SK-N-SH (cell line): ENCODE data around the gene AFAP1. TPM values are rescaled to one million over a fixed set of nuclear protein-coding genes. Genes with fewer than 3 reads are reported as not detected.
A peak's percentile ranks its signal among the peaks of the same experiment; 100 is the strongest.

ENCODE experiments used
- CTCF ChIA-PET: fragments of 300-600, 350-600 bp; formaldehyde crosslinking; extraction: SDS; loops from one replicate; lab custom pipeline; 2021; lab: Yijun Ruan, JAX
- POLR2A ChIA-PET: fragments of 350-600 bp; sonication (Branson Sonifier 250); formaldehyde crosslinking; extraction: SDS; loops from one replicate; lab custom pipeline; 2020; ENCODE audit warnings: antibody characterized with exemption, inconsistent platforms; lab: Yijun Ruan, JAX
- DNase-seq: peaks from one replicate; pipeline ENCODE4 v3.0.0; 2012
- H2AFZ ChIP-seq: fragments of 200-600 bp; sonication (generic); 2 replicates; pipeline ENCODE4 v1.8.1; 2016; ENCODE audit warnings: antibody characterized with exemption, mild to moderate bottlenecking, low read depth
- H3F3A ChIP-seq: fragments of 200-600 bp; sonication (generic); replicated peaks from 2 replicates; pipeline ENCODE3; 2016; ENCODE audit warnings: antibody characterized with exemption, mild to moderate bottlenecking; ENCODE audit not compliant: insufficient read depth
- H3K27ac ChIP-seq, 2 experiments: fragments of 200-500 bp in 1 of 2; fragments of 200-600 bp in 1 of 2; sonication (Bioruptor generic) in 1 of 2; sonication (generic), shearing (Covaris generic) in 1 of 2; 2 replicates each; pipeline versions ENCODE4 v1.5.1 to v1.6.1; 2014 to 2016; ENCODE audit warnings: low read depth in 2 of 2, inconsistent platforms in 1 of 2, low read length in 1 of 2, mild to moderate bottlenecking in 1 of 2, mixed read lengths in 1 of 2
- H3K27me3 ChIP-seq: fragments of 200-600 bp; sonication (generic), shearing (Covaris generic); 2 replicates; pipeline ENCODE4 v1.6.1; 2016; ENCODE audit warnings: mixed run types; ENCODE audit not compliant: insufficient read depth
- H3K36me3 ChIP-seq, 2 experiments: fragments of 200-500 bp in 1 of 2; fragments of 200-600 bp in 1 of 2; sonication (Bioruptor generic) in 1 of 2; sonication (generic) in 1 of 2; replicated peaks in 1 of 2; 2 replicates each; pipeline versions ENCODE3 to v1.5.1; 2014 to 2016; ENCODE audit warnings: low read length in 1 of 2, mild to moderate bottlenecking in 1 of 2; ENCODE audit not compliant: insufficient read depth in 2 of 2, control insufficient read depth in 1 of 2
- H3K4me1 ChIP-seq, 2 experiments: fragments of 200-500 bp in 1 of 2; fragments of 200-600 bp in 1 of 2; sonication (Bioruptor generic) in 1 of 2; sonication (generic), shearing (Covaris generic) in 1 of 2; 2 replicates each; pipeline versions ENCODE4 v1.5.1 to v1.6.1; 2014 to 2016; ENCODE audit warnings: low read depth in 1 of 2, low read length in 1 of 2, mixed run types in 1 of 2; ENCODE audit not compliant: insufficient read depth in 2 of 2, control insufficient read depth in 1 of 2
- H3K4me2 ChIP-seq: fragments of 200-600 bp; sonication (generic), shearing (Covaris generic); 2 replicates; pipeline ENCODE4 v1.6.1; 2017; ENCODE audit warnings: mixed run types
- H3K4me3 ChIP-seq, 2 experiments: fragments of 200-500 bp in 1 of 2; fragments of 200-600 bp in 1 of 2; sonication (Bioruptor generic) in 1 of 2; sonication (generic), shearing (Covaris generic) in 1 of 2; 2 replicates each; pipeline versions ENCODE4 v1.5.1 to v1.8.1; 2014 to 2016; ENCODE audit warnings: low read depth in 2 of 2, inconsistent platforms in 1 of 2, low read length in 1 of 2, mild to moderate bottlenecking in 1 of 2, mixed read lengths in 1 of 2, moderate library complexity in 1 of 2
- H3K79me2 ChIP-seq: fragments of 200-600 bp; sonication (generic); 2 replicates; pipeline ENCODE4 v1.8.1; 2017; ENCODE audit warnings: mild to moderate bottlenecking; ENCODE audit not compliant: insufficient read depth
- H3K9ac ChIP-seq: fragments of 200-600 bp; sonication (generic); 2 replicates; pipeline ENCODE4 v1.6.1; 2017; ENCODE audit warnings: mixed run types
- H3K9me2 ChIP-seq: fragments of 200-600 bp; sonication (generic); 2 replicates; pipeline ENCODE4 v1.6.1; 2017; ENCODE audit warnings: mixed run types
- H3K9me3 ChIP-seq: fragments of 200-600 bp; sonication (generic); 2 replicates; pipeline ENCODE4 v1.6.1; 2017; ENCODE audit warnings: mixed run types, mild to moderate bottlenecking, moderate library complexity
- H4K20me1 ChIP-seq: fragments of 200-600 bp; sonication (generic); 2 replicates; pipeline ENCODE4 v1.6.1; 2017; ENCODE audit warnings: mild to moderate bottlenecking, mixed run types; ENCODE audit not compliant: insufficient read depth
- CHD2 ChIP-seq: fragments of 150-350 bp; IDR thresholded peaks from 2 replicates; pipeline ENCODE4 v1.6.1; 2018; ENCODE audit warnings: low read length; ENCODE audit not compliant: partially characterized antibody
- CTCF ChIP-seq: fragments of 200-600 bp; sonication (generic); IDR thresholded peaks from 2 replicates; pipeline ENCODE4 v1.6.1; 2017; ENCODE audit warnings: antibody characterized with exemption, mild to moderate bottlenecking, moderate library complexity
- ELF1 ChIP-seq: IDR thresholded peaks from 2 replicates; pipeline ENCODE4 v1.4.0; 2012
- EP300 ChIP-seq, 2 experiments: IDR thresholded peaks; 2 replicates each; pipeline versions ENCODE4 v1.4.0 to v1.6.1; 2012; ENCODE audit warnings: borderline replicate concordance in 1 of 2, low read depth in 1 of 2, low read length in 1 of 2
- FOSL2 ChIP-seq: IDR thresholded peaks from 2 replicates; pipeline ENCODE4 v1.4.0; 2012; ENCODE audit warnings: low read depth, mild to moderate bottlenecking, moderate library complexity, borderline replicate concordance
- FOXM1 ChIP-seq: IDR thresholded peaks from 2 replicates; pipeline ENCODE4 v1.4.0; 2012; ENCODE audit warnings: low read depth, mild to moderate bottlenecking
- GABPA ChIP-seq: IDR thresholded peaks from 2 replicates; pipeline ENCODE4 v1.4.0; 2012; ENCODE audit warnings: low read depth, mild to moderate bottlenecking
- IRF3 ChIP-seq: fragments of 150-350 bp; IDR thresholded peaks from 2 replicates; pipeline ENCODE4 v1.6.1; 2016; ENCODE audit warnings: mild to moderate bottlenecking, low read depth, low read length
- MAX ChIP-seq: IDR thresholded peaks from 2 replicates; pipeline ENCODE4 v1.4.0; 2012; ENCODE audit warnings: low read depth
- MXI1 ChIP-seq: IDR thresholded peaks from 2 replicates; pipeline ENCODE4 v1.6.1; 2012; ENCODE audit warnings: mild to moderate bottlenecking, low read depth, low read length, improper control_type of control experiment
- POLR2AphosphoS5 ChIP-seq: IDR thresholded peaks from 2 replicates; pipeline ENCODE4 v1.6.1; 2012; ENCODE audit warnings: low read depth, low read length
- RAD21 ChIP-seq: IDR thresholded peaks from 2 replicates; pipeline ENCODE4 v1.6.1; 2012; ENCODE audit warnings: mild to moderate bottlenecking, low read length
- REST ChIP-seq: IDR thresholded peaks from 2 replicates; pipeline ENCODE4 v1.6.1; 2012; ENCODE audit warnings: mild to moderate bottlenecking, low read depth, low read length, moderate library complexity
- RFX5 ChIP-seq: IDR thresholded peaks from 2 replicates; pipeline ENCODE4 v1.6.1; 2012; ENCODE audit warnings: mild to moderate bottlenecking, improper control_type of control experiment, low read length
- SMC3 ChIP-seq: IDR thresholded peaks from 2 replicates; pipeline ENCODE4 v1.6.1; 2012; ENCODE audit warnings: low read depth, low read length, improper control_type of control experiment
- TAF1 ChIP-seq: IDR thresholded peaks from 2 replicates; pipeline ENCODE4 v1.6.1; 2012; ENCODE audit warnings: low read depth, mild to moderate bottlenecking, low read length, moderate library complexity, borderline replicate concordance
- TCF12 ChIP-seq: IDR thresholded peaks from 2 replicates; pipeline ENCODE4 v1.4.0; 2012
- WGBS: methylation state at CpG from one replicate; pipeline ENCODE4 v1.1.6; 2017; ENCODE audit warnings: low lambda C conversion rate; 5-methylcytosine and 5-hydroxymethylcytosine counted together
- polyA plus RNA-seq, 3 experiments: library from polyadenylated mRNA; depleted of rRNA; stranded (reverse); fragments of >200 nt; gene quantifications; 2 replicates each; pipeline ENCODE4 v1.2.3, GENCODE V29; 2012
- TF ChIP-seq, protein P1 (sequence below): IDR thresholded peaks from 2 replicates; pipeline ENCODE4 v1.4.0; 2012; ENCODE audit warnings: low read depth, borderline replicate concordance

Gene AFAP1
- polyA plus RNA-seq, 1 of the 3 experiments (the other 2 are of a cell fraction): 67.9 TPM

DNA sequence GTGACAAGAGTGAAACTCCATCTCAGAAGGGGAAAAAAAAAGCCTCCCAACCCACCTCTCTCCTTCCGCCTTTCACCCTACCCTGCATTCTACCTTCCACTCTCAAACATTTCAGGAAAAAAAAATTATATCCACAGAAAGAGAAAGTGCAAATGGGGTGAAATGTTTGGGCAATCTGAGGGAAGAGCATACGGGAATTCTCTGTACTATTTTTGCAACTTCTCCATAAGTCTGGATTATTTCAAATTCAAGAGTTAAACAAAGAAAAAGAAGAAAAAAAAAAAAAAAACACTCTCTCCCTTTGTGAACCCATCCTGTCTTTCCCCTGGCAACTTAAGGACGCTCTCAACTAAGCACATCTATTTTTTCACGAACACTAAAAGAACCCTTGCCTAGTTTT is 41.3 kb downstream of the AFAP1 start (continued):
- no peak for TF ChIP-seq REST
- TF ChIP-seq SMC3: no peak
- no peak for TF ChIP-seq GABPA
- no peak for TF ChIP-seq ELF1
- no peak for TF ChIP-seq CHD2
- TF ChIP-seq TAF1: no peak
- TF ChIP-seq RFX5: no peak

- ChIA-PET CTCF (interaction anchor here (4.0 kb wide), 1 partner anchor 30 kb away, joined by 26 read pairs; no protein-coding TSS in a partner anchor), POLR2A (no interaction called here)
- Histone ChIP-seq H3F3A (peaks cover 54% of the 10 kb centered on the region), H3K4me1 (peaks cover 70 to 73% of the 10 kb centered on the region in 2 experiments), H3K36me3 (peaks cover 3 to 24% of the 10 kb centered on the region in 2 experiments), H3K4me3 (no peak overlapping the region), H2AFZ (no peak overlapping the region), H3K4me2 (no peak overlapping the region), H3K9me2 (no peaks in the 10 kb centered on the region), H3K9me3 (no peaks in the 10 kb centered on the region), H3K79me2 (peaks cover 98% of the 10 kb centered on the region), H3K9ac (no peak overlapping the region), H3K27me3 (no peaks in the 10 kb centered on the region), H4K20me1 (peaks cover 22% of the 10 kb centered on the region), H3K27ac (peak overlapping the region; percentile 29 to 40; a peak in 3 of 4 replicates)
- peak; percentile 3; the same call in 1 of the 2 replicates for TF ChIP-seq FOSL2
- no peak for TF ChIP-seq SMC3
- TF ChIP-seq, protein P1, sequence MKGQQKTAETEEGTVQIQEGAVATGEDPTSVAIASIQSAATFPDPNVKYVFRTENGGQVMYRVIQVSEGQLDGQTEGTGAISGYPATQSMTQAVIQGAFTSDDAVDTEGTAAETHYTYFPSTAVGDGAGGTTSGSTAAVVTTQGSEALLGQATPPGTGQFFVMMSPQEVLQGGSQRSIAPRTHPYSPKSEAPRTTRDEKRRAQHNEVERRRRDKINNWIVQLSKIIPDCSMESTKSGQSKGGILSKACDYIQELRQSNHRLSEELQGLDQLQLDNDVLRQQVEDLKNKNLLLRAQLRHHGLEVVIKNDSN: no peak
- DNase-seq: no peak
- 97% methylated on average over 7 of the region's 7 CpGs for WGBS
Measured at GRCh38 chr4:7897811-7898210, 41.9 kb downstream of the AFAP1 start.

DNA sequence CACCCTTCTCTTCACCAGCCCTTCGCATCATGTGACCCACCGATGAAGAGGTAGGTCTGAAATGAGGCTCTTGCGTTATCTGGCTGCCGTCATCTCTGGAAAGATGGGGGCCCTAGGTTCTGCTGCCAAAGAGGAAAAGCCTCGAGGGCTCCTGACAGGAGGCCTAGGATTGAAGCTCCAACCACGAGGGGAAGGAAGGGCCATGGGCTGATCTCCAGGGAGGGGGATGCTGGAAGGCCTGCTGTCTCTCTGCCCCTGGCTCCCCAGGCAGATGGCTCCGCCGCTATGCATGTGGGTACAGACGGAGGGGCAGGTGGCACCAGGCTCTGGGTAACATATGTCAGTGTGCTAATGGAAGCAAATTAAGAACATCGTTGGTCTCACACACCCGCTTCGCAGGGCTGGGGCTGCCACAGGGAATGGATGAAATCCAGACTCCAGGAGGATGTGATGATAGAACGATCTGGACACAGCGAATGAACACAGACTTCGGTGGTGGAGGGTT is 44.9 kb downstream of the AFAP1 start:
- Histone ChIP-seq H3K79me2 (peaks cover 98% of the 10 kb centered on the region), H2AFZ (no peak overlapping the region), H3K27me3 (no peaks in the 10 kb centered on the region), H3K27ac (peak overlapping the region; percentile 97 to 99), H3K9me2 (no peaks in the 10 kb centered on the region), H4K20me1 (peaks cover 21% of the 10 kb centered on the region), H3K36me3 (peaks cover 3 to 26% of the 10 kb centered on the region in 2 experiments), H3K4me3 (no peak overlapping the region), H3K4me2 (no peak overlapping the region), H3K4me1 (peaks cover 68 to 69% of the 10 kb centered on the region in 2 experiments), H3F3A (peaks cover 63% of the 10 kb centered on the region), H3K9ac (no peak overlapping the region), H3K9me3 (no peaks in the 10 kb centered on the region)
- DNase-seq: peak; percentile 85
- 62% methylated on average over 15 of the region's 15 CpGs for WGBS
- CTCF ChIA-PET: interaction anchor here (0.7 to 4.0 kb wide), 14 partner anchors 9 to 1563 kb away, joined by 3 to 26 read pairs (median 4); no protein-coding TSS in a partner anchor
- POLR2A ChIA-PET: interaction anchor here (0.5 to 1.4 kb wide), 5 partner anchors 9 to 91 kb away, joined by 3 to 5 read pairs (median 3); no protein-coding TSS in a partner anchor
- TF ChIP-seq CHD2 (peak; percentile 90), TCF12 (peak; percentile 80), POLR2AphosphoS5 (peak; percentile 55; the same call in 1 of the 2 replicates), EP300 (IDR thresholded peaks at IDR 0.05; ENCODE audit: borderline replicate concordance in 1 of 2, low read depth in 1 of 2, low read length in 1 of 2) (peak in 1 of 2 experiments; percentile 98; a peak in 2 of 4 replicates), MAX (peak; percentile 23; the same call in 1 of the 2 replicates), MXI1 (peak; percentile 55; the same call in 1 of the 2 replicates), CTCF (no peak), RAD21 (peak; percentile 47), IRF3 (no peak), FOXM1 (no peak)
